ENCODE results near the gene NEGR1. TPM values are rescaled to one million over a fixed set of nuclear protein-coding genes. Genes with fewer than 3 reads are reported as not detected.

NEGR1 gene
- total and polyA plus RNA-seq, 4 donors, result 0.08 to 0.14 (median 0.12) TPM; not detected in 1

DNA sequence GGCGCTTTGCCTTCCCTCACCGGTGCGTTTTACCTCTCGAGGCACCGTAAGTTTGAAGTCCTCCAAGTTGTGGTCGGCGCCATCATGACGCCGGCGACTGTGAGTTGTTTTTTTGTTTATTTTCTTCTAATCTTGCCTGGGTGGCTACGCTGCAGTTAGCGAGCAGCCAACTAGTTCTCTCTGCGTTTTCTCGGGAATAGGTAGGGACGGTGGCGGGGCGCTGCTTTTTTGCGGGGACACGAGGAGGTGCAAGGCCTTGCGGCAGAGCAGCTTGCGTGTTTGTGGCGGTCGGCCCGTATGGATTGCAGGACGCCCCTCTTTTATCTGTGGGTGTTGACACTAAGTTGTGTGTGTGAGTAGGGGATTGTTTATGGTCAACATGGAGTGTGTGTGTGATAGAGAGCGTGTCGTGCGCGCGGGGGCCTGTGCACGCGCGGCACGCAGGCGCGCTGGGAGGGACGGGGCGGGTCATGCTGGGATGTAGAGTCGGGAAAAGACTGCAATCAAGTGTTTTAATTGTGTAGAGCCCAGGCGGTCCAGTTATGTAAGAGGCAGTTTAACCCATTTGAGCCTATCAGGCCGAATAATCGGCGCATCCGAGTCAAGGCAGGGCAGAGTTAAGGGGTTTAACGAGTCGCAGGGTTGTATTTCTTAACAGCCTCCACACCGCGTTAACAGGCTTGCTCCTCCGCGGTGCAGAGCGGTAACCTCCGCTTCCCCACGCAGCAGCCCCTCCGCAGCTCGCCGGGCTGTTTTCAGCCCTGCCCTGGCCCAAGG, 1.2 kb upstream of the NEGR1 start:
- peaks cover 4 to 21% (median 19%) of the 10 kb centered on the region in 4 donors for H3K4me1 ChIP-seq (ENCODE audit: control insufficient read depth in 4 of 4, insufficient read depth in 4 of 4, low read length in 3 of 4)
- 2% methylated on average over 56 of the region's 56 CpGs for WGBS
- H3K4me3 ChIP-seq (ENCODE audit: low read depth in 1 of 3, low read length in 3 of 3), result peak overlapping the region; percentile 57 to 61 (median 59)
- no peaks in the 10 kb centered on the region for H3K9me3 ChIP-seq (ENCODE audit: control insufficient read depth in 4 of 4, low read length in 3 of 4)
- H3K27me3 ChIP-seq (ENCODE audit: control insufficient read depth in 4 of 4, insufficient read depth in 4 of 4, low read length in 3 of 4), result no peaks in the 10 kb centered on the region
- H3K36me3 ChIP-seq (ENCODE audit: control insufficient read depth in 4 of 4, insufficient read depth in 3 of 4, low read depth in 1 of 4, low read length in 3 of 4), result no peaks in the 10 kb centered on the region
- DNase-seq (ENCODE audit: low spot score), result peak; percentile 47
- no peak overlapping the region for H3K9ac ChIP-seq (ENCODE audit: low read depth in 1 of 2, low read length in 2 of 2)
- peak overlapping the region; percentile 28 to 73 for H3K27ac ChIP-seq (ENCODE audit: low read depth in 1 of 2, low read length in 2 of 2)
- TF ChIP-seq NR2F2 (IDR thresholded peaks at IDR 0.05) (no peak), EGR1 (IDR thresholded peaks at IDR 0.05; ENCODE audit: low read depth in 2 of 2) (no peak), HNF4G (IDR thresholded peaks at IDR 0.05) (no peak), HNF4A (conservative IDR thresholded peaks at IDR 0.05) (no peak), FOXA1 (IDR thresholded peaks at IDR 0.05) (no peak), CTCF (IDR thresholded peaks at IDR 0.05; ENCODE audit: low read depth, low read length, missing input control) (no peak), JUND (IDR thresholded peaks at IDR 0.05) (no peak), GABPA (IDR thresholded peaks at IDR 0.05 in 1 of 2, conservative IDR thresholded peaks at IDR 0.05 in 1 of 2) (no peak), RAD21 (IDR thresholded peaks at IDR 0.05) (no peak), RXRA (IDR thresholded peaks at IDR 0.05) (no peak), TAF1 (conservative IDR thresholded peaks at IDR 0.05) (no peak), MAX (IDR thresholded peaks at IDR 0.05) (no peak)
- TF ChIP-seq, protein P1, sequence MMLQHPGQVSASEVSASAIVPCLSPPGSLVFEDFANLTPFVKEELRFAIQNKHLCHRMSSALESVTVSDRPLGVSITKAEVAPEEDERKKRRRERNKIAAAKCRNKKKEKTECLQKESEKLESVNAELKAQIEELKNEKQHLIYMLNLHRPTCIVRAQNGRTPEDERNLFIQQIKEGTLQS (IDR thresholded peaks at IDR 0.05), result no peak

DNA sequence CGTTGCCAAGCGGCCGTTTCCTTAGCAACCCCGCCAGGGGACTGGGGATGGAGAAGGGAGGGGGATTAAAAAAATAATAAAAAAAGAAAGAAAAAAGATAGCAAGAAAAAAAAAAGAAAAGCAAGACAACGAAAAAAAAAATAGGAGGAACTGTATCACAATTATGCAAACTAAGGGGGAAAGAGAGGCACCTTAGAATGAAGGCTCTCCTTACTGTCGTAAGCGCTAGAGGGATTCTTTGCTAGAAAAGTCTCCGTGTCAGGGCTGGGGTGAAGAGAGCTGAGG, 625 bp upstream of the NEGR1 start:
- no peaks in the 10 kb centered on the region for H3K9me3 ChIP-seq (ENCODE audit: control insufficient read depth in 4 of 4, low read length in 3 of 4)
- TF ChIP-seq NR2F2 (IDR thresholded peaks at IDR 0.05) (no peak), EGR1 (IDR thresholded peaks at IDR 0.05; ENCODE audit: low read depth in 2 of 2) (no peak), FOXA2 (IDR thresholded peaks at IDR 0.05) (no peak), JUND (IDR thresholded peaks at IDR 0.05) (no peak), FOXA1 (IDR thresholded peaks at IDR 0.05) (no peak), RXRA (IDR thresholded peaks at IDR 0.05) (no peak), RAD21 (IDR thresholded peaks at IDR 0.05) (no peak), HNF4A (conservative IDR thresholded peaks at IDR 0.05) (no peak), GABPA (IDR thresholded peaks at IDR 0.05 in 1 of 2, conservative IDR thresholded peaks at IDR 0.05 in 1 of 2) (no peak), REST (IDR thresholded peaks at IDR 0.05) (no peak)
- TF ChIP-seq, protein P1 (IDR thresholded peaks at IDR 0.05), result no peak
- TF ChIP-seq, protein P2, sequence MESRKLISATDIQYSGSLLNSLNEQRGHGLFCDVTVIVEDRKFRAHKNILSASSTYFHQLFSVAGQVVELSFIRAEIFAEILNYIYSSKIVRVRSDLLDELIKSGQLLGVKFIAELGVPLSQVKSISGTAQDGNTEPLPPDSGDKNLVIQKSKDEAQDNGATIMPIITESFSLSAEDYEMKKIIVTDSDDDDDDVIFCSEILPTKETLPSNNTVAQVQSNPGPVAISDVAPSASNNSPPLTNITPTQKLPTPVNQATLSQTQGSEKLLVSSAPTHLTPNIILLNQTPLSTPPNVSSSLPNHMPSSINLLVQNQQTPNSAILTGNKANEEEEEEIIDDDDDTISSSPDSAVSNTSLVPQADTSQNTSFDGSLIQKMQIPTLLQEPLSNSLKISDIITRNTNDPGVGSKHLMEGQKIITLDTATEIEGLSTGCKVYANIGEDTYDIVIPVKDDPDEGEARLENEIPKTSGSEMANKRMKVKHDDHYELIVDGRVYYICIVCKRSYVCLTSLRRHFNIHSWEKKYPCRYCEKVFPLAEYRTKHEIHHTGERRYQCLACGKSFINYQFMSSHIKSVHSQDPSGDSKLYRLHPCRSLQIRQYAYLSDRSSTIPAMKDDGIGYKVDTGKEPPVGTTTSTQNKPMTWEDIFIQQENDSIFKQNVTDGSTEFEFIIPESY (IDR thresholded peaks at IDR 0.05), result no peak
- DNase-seq (ENCODE audit: low spot score), result no peak
- peak overlapping the region; percentile 57 to 61 (median 59) for H3K4me3 ChIP-seq (ENCODE audit: low read depth in 1 of 3, low read length in 3 of 3)
- H3K36me3 ChIP-seq (ENCODE audit: control insufficient read depth in 4 of 4, insufficient read depth in 3 of 4, low read depth in 1 of 4, low read length in 3 of 4), result no peaks in the 10 kb centered on the region
- H3K9ac ChIP-seq (ENCODE audit: low read depth in 1 of 2, low read length in 2 of 2), result no peak overlapping the region
- H3K27me3 ChIP-seq (ENCODE audit: control insufficient read depth in 4 of 4, insufficient read depth in 4 of 4, low read length in 3 of 4), result no peaks in the 10 kb centered on the region
- H3K4me1 ChIP-seq (ENCODE audit: control insufficient read depth in 4 of 4, insufficient read depth in 4 of 4, low read length in 3 of 4), result peaks cover 4 to 21% (median 19%) of the 10 kb centered on the region in 4 donors
- 1% methylated on average over 8 of the region's 8 CpGs for WGBS
- H3K27ac ChIP-seq (ENCODE audit: low read depth in 1 of 2, low read length in 2 of 2), result peak overlapping the region; percentile 28 to 73
